Measurements from ENCODE around the gene HECTD3. TPM values are rescaled to one million over a fixed set of nuclear protein-coding genes. Genes with fewer than 3 reads are reported as not detected.
A peak's percentile ranks its signal among the peaks of the same experiment; 100 is the strongest.

Gene HECTD3
- total RNA-seq, 1 donor from 2014 or later = 47.6 TPM

DNA sequence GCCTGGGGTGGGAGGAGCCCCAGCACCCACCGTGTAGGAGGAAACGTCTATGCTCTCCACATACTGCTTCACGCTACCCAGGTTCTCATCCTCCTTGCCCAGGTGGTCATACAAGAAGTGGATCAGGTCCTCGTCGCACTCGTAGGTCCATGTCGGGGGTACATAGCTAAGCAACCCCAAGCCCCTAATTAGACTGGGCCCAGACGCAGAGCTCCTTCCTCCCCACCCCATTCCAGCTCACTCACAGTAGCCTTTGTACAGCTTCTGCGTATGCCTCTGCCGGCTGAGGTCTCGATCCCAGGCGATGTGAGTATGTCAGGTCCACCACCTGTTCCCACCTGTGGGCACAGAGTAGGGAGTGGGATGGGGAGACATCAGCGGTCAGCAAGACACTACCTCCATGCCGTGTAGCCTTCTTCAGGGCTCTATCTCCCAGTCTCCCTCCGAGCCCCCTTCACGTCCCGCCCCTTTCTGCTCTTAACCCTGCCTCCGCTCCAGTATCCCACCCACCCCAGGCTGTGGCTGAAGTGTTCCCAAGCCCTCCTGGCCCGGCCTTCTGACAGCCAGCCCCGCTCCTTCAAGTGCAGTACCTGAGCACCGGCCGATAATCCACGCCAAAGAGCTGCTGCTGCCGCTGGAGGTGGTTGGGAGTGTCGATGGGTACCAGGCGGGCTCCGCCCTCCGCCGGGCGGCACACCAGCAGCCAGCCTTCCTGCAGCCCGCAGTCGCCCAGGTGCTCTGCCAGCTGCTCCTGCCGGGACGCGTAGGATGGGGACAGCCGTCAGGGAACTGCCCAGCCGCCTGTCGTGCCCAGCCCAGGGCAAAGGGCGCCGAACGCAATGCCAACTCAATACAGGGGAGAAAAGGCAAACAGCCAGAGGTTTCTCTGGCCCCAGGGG lies 919 bp downstream of the HECTD3 start:
- TF ChIP-seq, protein P1, sequence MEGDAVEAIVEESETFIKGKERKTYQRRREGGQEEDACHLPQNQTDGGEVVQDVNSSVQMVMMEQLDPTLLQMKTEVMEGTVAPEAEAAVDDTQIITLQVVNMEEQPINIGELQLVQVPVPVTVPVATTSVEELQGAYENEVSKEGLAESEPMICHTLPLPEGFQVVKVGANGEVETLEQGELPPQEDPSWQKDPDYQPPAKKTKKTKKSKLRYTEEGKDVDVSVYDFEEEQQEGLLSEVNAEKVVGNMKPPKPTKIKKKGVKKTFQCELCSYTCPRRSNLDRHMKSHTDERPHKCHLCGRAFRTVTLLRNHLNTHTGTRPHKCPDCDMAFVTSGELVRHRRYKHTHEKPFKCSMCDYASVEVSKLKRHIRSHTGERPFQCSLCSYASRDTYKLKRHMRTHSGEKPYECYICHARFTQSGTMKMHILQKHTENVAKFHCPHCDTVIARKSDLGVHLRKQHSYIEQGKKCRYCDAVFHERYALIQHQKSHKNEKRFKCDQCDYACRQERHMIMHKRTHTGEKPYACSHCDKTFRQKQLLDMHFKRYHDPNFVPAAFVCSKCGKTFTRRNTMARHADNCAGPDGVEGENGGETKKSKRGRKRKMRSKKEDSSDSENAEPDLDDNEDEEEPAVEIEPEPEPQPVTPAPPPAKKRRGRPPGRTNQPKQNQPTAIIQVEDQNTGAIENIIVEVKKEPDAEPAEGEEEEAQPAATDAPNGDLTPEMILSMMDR (IDR thresholded peaks at IDR 0.05) = no peak
- DNase-seq (peak; percentile 58), ATAC-seq (peak; percentile 40 to 46)
- peak overlapping the region; percentile 96 for H3K4me3 ChIP-seq
- no peaks in the 10 kb centered on the region for H3K27me3 ChIP-seq (ENCODE audit: low read depth)
- H3K36me3 ChIP-seq = peaks cover 48% of the 10 kb centered on the region
- H3K9me3 ChIP-seq = no peaks in the 10 kb centered on the region
- intact Hi-C loops (cut with DNase I) = no loop called here
- H3K27ac ChIP-seq = peak overlapping the region; percentile 84
- H3K4me1 ChIP-seq = peaks cover 38% of the 10 kb centered on the region

DNA sequence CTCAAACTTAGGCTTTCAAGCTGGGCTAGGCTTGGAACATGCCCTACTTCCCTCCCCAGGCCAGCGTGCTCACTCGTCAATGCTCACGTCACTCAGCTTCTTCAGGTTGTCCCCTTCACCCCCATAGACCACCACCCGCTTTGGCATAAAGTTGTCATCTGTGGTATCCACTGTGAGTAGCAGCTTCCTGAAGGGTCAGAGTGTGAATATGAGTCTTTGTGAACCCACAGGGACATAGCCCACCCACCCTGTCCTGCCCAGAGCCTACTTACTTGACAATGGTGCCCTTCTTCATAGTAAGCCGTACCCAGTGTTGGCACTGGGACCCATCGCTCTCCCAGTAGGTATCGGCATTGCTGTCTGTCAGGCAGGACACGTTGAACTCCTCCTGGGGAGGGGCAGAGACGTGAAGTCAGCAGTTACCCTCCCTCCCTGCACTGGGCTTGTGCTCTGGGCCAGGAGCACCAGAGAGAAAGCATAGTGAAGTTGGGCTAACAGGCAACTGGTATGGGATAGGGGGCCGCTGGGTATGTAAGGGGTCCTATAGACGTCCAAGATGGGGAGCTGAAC lies 1.7 kb downstream of the HECTD3 start:
- H3K27ac ChIP-seq = no peak overlapping the region
- DNase-seq (no peak), ATAC-seq (no peak)
- intact Hi-C loops (cut with DNase I) = no loop called here
- no peaks in the 10 kb centered on the region for H3K9me3 ChIP-seq
- H3K36me3 ChIP-seq = peaks cover 53% of the 10 kb centered on the region
- peaks cover 38% of the 10 kb centered on the region for H3K4me1 ChIP-seq
- H3K27me3 ChIP-seq (ENCODE audit: low read depth) = no peaks in the 10 kb centered on the region
- TF ChIP-seq, protein P1 (IDR thresholded peaks at IDR 0.05) = no peak
- H3K4me3 ChIP-seq = peak overlapping the region; percentile 96

DNA sequence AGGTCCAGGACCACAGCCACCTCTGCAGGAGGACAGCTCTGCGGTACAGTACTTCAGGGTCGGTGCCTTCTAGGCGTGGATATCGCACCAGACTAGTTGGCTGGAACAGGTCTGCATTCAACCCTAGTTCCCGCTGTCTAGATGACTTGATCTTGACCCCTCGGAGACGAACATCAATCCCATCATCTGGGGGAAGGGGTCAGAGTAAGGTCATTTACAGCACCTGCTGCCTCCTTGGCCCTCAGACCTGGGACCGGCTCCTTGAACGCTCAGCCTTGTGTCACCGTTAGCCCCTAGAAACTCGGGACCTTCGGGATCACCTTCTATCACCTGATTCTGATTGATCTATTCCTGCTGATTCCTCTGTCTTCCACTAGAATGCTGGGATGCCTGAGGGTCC lies 2.6 kb downstream of the HECTD3 start:
- intact Hi-C loops (cut with DNase I) = no loop called here
- H3K4me1 ChIP-seq = peaks cover 36% of the 10 kb centered on the region
- H3K4me3 ChIP-seq = no peak overlapping the region
- no peaks in the 10 kb centered on the region for H3K27me3 ChIP-seq (ENCODE audit: low read depth)
- DNase-seq = no peak
- no peak overlapping the region for H3K27ac ChIP-seq
- peaks cover 62% of the 10 kb centered on the region for H3K36me3 ChIP-seq
- ATAC-seq = no peak
- no peaks in the 10 kb centered on the region for H3K9me3 ChIP-seq
- TF ChIP-seq, protein P1 (IDR thresholded peaks at IDR 0.05) = no peak

DNA sequence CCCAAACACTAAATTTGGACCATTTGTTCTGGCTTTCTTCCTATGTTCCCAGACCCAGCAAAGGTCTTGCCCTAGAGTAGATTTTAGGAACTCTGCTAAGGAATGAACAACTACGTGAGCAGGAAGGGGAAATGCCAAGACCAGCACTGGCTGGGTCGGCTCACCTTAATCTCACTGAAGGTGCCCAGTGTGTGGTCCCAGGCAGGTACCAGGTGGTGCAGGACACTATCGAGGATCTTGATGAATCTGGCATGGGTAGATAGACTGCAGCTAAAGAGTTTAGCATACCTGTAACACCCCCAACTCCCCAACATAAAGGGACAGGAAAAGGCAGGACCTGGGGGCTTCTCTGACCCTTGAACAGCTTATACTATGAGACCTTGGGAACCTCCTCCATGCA lies 3.0 kb downstream of the HECTD3 start:
- Histone ChIP-seq H3K4me3 (no peak overlapping the region), H3K9me3 (no peaks in the 10 kb centered on the region), H3K4me1 (peaks cover 32% of the 10 kb centered on the region), H3K36me3 (peaks cover 66% of the 10 kb centered on the region), H3K27me3 (ENCODE audit: low read depth) (no peaks in the 10 kb centered on the region), H3K27ac (no peak overlapping the region)
- intact Hi-C loops (cut with DNase I) = no loop called here
- ATAC-seq = no peak
- DNase-seq = no peak
- TF ChIP-seq, protein P1 (IDR thresholded peaks at IDR 0.05) = no peak

DNA sequence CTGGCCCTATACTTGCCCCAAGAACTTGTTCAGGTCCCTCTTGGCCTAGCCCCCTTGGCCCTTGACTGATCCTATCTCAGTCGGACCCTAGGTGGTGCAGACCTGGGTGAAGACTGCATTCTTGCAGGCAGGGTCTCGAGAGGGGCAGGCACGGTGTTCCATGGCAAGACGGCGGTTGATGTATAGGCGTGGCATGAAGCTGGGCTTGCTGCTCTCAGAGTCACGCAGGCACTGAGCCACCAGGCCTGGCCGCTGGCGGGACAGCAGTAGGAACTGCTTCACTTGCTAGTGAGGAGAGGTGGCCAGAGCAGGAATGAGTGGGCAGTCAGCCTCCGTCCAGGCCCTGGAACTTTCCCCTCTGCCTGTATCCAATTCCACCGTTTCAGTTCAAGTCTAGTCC lies 3.8 kb downstream of the HECTD3 start:
- DNase-seq = no peak

More for the DNA sequence above, 3.8 kb downstream of the HECTD3 start:
- H3K9me3 ChIP-seq = no peaks in the 10 kb centered on the region
- peaks cover 24% of the 10 kb centered on the region for H3K4me1 ChIP-seq
- H3K27me3 ChIP-seq (ENCODE audit: low read depth) = no peaks in the 10 kb centered on the region
- H3K4me3 ChIP-seq = no peak overlapping the region
- no peak for ATAC-seq
- intact Hi-C loops (cut with DNase I) = no loop called here
- H3K27ac ChIP-seq = no peak overlapping the region
- H3K36me3 ChIP-seq = peaks cover 74% of the 10 kb centered on the region
- TF ChIP-seq, protein P1 (IDR thresholded peaks at IDR 0.05) = no peak
